ENCODE results near the gene ARHGEF16.

- TF ChIP-seq, protein P1, sequence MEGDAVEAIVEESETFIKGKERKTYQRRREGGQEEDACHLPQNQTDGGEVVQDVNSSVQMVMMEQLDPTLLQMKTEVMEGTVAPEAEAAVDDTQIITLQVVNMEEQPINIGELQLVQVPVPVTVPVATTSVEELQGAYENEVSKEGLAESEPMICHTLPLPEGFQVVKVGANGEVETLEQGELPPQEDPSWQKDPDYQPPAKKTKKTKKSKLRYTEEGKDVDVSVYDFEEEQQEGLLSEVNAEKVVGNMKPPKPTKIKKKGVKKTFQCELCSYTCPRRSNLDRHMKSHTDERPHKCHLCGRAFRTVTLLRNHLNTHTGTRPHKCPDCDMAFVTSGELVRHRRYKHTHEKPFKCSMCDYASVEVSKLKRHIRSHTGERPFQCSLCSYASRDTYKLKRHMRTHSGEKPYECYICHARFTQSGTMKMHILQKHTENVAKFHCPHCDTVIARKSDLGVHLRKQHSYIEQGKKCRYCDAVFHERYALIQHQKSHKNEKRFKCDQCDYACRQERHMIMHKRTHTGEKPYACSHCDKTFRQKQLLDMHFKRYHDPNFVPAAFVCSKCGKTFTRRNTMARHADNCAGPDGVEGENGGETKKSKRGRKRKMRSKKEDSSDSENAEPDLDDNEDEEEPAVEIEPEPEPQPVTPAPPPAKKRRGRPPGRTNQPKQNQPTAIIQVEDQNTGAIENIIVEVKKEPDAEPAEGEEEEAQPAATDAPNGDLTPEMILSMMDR (IDR thresholded peaks at IDR 0.05): no peak
- TF ChIP-seq POLR2A (IDR thresholded peaks at IDR 0.05; ENCODE audit: low read depth): no peak
Measured at GRCh38 chr1:3463013-3463385, 8.5 kb downstream of the ARHGEF16 start.
